ENCODE data around the gene KIF25.

DNA sequence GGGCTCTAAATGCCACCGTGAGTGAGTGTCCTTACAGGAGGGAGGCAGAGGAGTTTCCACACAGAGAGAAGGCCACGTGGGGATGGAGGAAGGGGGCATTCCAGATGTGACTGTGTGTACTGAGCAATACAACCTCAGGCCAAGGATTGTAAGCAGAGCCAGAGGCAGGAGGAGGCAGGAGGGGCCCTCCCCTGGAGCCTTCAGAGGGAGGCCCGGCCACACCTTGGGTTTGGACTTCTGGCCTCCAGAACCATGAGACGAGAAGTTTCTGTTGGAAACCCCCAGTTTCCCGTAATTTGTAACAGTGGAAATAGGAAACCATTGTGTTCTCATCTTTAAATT, 9.3 kb upstream of the KIF25 start:
- TF ChIP-seq ZNF274 (IDR thresholded peaks at IDR 0.05; ENCODE audit: low read depth, low read length) (no peak), SUZ12 (IDR thresholded peaks at IDR 0.05; ENCODE audit: extremely low read depth, insufficient read depth, insufficient read length) (no peak)

Data from NT2/D1 (cell line).